GM19351 (cell line): ENCODE data around the gene MARK1.
A peak's percentile ranks its signal among the peaks of the same experiment; 100 is the strongest.

Experiments
- ATAC-seq: cut with Tn5 transposase; IDR thresholded peaks from one replicate; pipeline ENCODE4 v1.9.1; 2021; ENCODE audit warnings: mild to moderate bottlenecking, moderate library complexity; ENCODE audit not compliant: unreplicated experiment

Gene MARK1

GRCh38 chr1:220527908-220528678, at the start of gene MARK1:
Gene MARK1 (plus strand): TSS chr1:220528136. CDS start chr1:220528823, 687 bp downstream.
- peak; percentile 73 for ATAC-seq

GRCh38 chr1:220483700-220484099, 44.2 kb upstream of the MARK1 start:
- ATAC-seq = no peak

- no peak for ATAC-seq
These were observed 43.8 kb upstream of the MARK1 start for GRCh38 chr1:220484135-220484534.

- ATAC-seq = no peak
These were observed 42.8 kb upstream of the MARK1 start for GRCh38 chr1:220485131-220485530.

GRCh38 chr1:220485791-220486190, 42.1 kb upstream of the MARK1 start:
- ATAC-seq = no peak

- peak; percentile 50 for ATAC-seq
These were observed 40.6 kb upstream of the MARK1 start for GRCh38 chr1:220487297-220487820.

- no peak for ATAC-seq
These were observed 36.0 kb upstream of the MARK1 start for GRCh38 chr1:220491891-220492290.

GRCh38 chr1:220497220-220497947, 30.6 kb upstream of the MARK1 start:
- no peak for ATAC-seq

GRCh38 chr1:220498188-220498587, 29.7 kb upstream of the MARK1 start:
- no peak for ATAC-seq

GRCh38 chr1:220500372-220500771, 27.6 kb upstream of the MARK1 start:
- no peak for ATAC-seq

- ATAC-seq = no peak
These were observed 23.6 kb upstream of the MARK1 start for GRCh38 chr1:220504329-220504728.

- no peak for ATAC-seq
These were observed 20.9 kb upstream of the MARK1 start for GRCh38 chr1:220507085-220507484.

GRCh38 chr1:220511179-220511578, 16.8 kb upstream of the MARK1 start:
- no peak for ATAC-seq

- no peak for ATAC-seq
These were observed 16.2 kb upstream of the MARK1 start for GRCh38 chr1:220511785-220512184.

- ATAC-seq = no peak
These were observed 14.1 kb upstream of the MARK1 start for GRCh38 chr1:220513834-220514233.

- no peak for ATAC-seq
These were observed 13.7 kb upstream of the MARK1 start for GRCh38 chr1:220514256-220514655.

GRCh38 chr1:220516014-220516721, 11.8 kb upstream of the MARK1 start:
- no peak for ATAC-seq

- no peak for ATAC-seq
These were observed 11.3 kb upstream of the MARK1 start for GRCh38 chr1:220516722-220517042.

- no peak for ATAC-seq
These were observed 6.2 kb upstream of the MARK1 start for GRCh38 chr1:220521778-220522177.

- no peak for ATAC-seq
These were observed 1.6 kb upstream of the MARK1 start for GRCh38 chr1:220526294-220526693.

GRCh38 chr1:220527279-220527907, 543 bp upstream of the MARK1 start:
- no peak for ATAC-seq
